Stimulated activated CD8-positive, alpha-beta memory T cell treated with anti-CD3 and anti-CD28 coated beads, Interleukin-7, amount 100 ng/mL, for 48 hours (primary cell): ENCODE measurements around the gene GRM7.

Source experiments
- DNase-seq, 2 donors: peaks; one replicate each; pipeline ENCODE4 v3.0.0-alpha.2; 2020; ENCODE audit warnings: low read depth in 1 of 2; ENCODE audit errors: extremely low read depth in 1 of 2

GRM7 gene

GRCh38 chr3:7754653-7755441 is 893.9 kb downstream of the GRM7 start:
- DNase-seq, result no peak

DNA sequence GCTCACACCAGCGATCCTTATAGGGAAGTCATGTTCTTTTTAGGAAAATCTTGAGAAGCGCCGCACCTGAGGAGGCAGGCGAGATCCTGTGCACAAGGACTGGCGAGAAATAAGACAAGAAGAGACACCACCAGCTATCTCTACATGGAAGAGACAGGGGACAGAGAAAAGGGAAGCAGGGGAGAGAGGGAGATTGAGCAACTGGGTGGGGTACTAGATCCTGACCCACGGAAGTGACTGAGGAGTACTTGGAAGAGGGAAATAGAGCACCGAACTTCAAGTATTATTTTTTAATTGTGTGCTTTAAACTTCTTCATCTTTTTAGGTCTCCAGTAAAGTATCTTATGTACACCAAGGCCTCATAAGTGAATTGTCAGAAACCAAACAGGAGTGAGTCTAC is 898.7 kb downstream of the GRM7 start:
- DNase-seq, result no peak

GRCh38 chr3:7760718-7761117 is 899.8 kb downstream of the GRM7 start:
- no peak for DNase-seq

GRCh38 chr3:7764115-7764514 is 903.2 kb downstream of the GRM7 start:
- no peak for DNase-seq

- no peak for DNase-seq
Measured at GRCh38 chr3:7766530-7766929, 905.6 kb downstream of the GRM7 start.

GRCh38 chr3:7779331-7779730 is 918.4 kb downstream of the GRM7 start:
- no peak for DNase-seq

- DNase-seq, result no peak
Measured at GRCh38 chr3:7781395-7781794, 920.5 kb downstream of the GRM7 start.

DNA sequence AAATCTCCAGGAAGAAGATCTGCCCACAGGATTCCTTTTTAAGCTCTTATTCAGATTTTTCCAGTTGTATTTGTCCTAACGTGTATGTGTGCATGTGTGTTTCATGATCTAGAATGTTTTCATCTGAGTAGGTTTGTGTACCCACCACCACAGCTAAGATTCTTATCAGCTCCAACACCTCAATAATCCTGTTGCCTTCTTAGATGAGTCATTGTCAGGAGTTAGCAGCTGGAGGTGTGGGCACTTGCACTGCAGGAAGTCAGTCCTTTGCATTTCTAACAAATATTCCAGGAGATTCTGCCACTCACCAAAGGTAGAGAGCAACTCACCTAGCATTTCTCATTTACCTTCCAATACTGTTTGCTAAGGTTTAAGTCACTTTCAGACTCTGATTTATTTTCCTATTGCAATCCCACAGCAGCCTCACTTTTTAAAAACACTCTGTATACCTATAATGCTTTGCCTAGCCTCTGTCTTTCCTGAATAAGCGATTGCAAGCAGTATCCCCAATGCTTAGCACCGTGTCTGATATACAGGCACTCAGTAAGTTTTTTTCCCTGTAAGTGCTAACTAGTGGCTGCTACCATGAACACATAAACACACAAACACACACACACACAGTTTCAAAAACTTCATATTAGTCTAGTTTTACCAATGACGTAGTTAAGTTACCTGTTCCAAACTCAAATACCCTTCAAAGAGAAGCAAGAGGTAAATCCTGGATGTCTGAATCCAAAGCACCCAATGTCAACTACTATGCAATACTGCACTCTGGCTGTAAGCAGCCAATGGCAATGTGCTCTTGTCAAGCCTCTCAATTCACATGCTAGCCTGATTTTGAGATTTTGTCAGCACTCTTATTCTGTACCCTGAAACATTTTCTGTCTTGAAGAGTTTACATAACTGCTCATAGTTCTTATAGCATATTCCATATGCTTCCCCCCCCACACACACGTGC is 927.2 kb downstream of the GRM7 start:
- DNase-seq, result no peak

DNA sequence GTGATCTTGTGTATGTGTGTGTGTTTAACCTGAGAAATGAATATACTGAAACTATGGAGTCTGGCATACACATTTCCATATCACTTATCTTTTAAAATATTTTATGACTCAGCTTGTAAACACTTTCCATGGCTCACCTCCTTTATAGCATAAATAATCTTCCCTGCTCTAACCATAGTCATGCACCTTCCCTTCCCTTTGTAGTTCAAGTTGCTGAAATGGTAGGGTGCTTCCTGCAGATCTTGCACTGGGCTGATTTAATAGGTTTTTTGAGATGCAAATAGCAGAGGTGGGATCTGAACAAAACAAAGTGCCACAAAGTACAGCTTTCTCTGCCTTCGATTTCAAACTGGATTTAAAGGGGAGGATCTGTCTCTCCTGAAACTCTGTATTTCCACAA is 928.0 kb downstream of the GRM7 start:
- DNase-seq, result no peak

DNA sequence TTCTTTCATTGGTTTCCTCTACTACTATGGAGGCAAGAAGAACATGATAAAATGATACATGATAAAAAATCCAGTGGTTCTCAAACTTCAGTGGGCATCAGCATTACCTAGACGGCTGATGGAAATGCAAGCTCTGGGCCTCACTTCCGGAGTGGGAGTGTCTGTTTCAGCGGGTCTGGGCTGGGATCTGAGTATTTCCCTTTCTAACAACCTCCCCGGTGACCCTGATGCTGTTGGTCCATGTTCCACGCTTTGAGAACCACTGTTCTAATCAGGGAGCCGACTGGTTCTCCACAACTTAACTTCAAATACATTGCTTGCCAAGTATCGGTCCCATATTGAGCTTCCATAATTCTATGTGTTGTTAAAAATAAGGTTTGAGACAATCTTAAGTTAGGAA is 928.4 kb downstream of the GRM7 start:
- no peak for DNase-seq

- DNase-seq, result no peak
Measured at GRCh38 chr3:7790141-7790540, 929.2 kb downstream of the GRM7 start.
